Aorta (tissue), 5 donors: ENCODE results near the gene NOP14. TPM values are rescaled to one million over a fixed set of nuclear protein-coding genes. Genes with fewer than 3 reads are reported as not detected.
A peak's percentile ranks its signal among the peaks of the same experiment; 100 is the strongest.
"Not testable (repeated sequence)": the region's sequence is repeated elsewhere in the genome, so short reads cannot be mapped to it uniquely, and the experiment has no call there.

ENCODE experiments used
- ATAC-seq: fragments of 200-7000 bp; cut with Tn5 transposase; one replicate; pipeline ENCODE4 v1.9.1; 2022; ENCODE audit warnings: moderate library complexity; ENCODE audit not compliant: low FRiP score
- DNase-seq, 2 donors: peaks; one replicate each; pipeline ENCODE4 v3.0.0-alpha.2; 2020
- H3K27ac ChIP-seq, 2 donors: one replicate each; pipeline ENCODE4 v1.5.1; 2013; ENCODE audit warnings: low read length in 2 of 2, mild to moderate bottlenecking in 2 of 2, moderate library complexity in 2 of 2, control low read depth in 1 of 2, inconsistent platforms in 1 of 2, low read depth in 1 of 2
- H3K27me3 ChIP-seq, 2 donors: one replicate each; pipeline ENCODE4 v1.6.1; 2013; ENCODE audit warnings: control low read depth in 1 of 2, low read length in 1 of 2, mild to moderate bottlenecking in 1 of 2, moderate library complexity in 1 of 2; ENCODE audit not compliant: insufficient read depth in 2 of 2, control insufficient read depth in 1 of 2
- H3K36me3 ChIP-seq, 2 donors: one replicate each; pipeline ENCODE4 v1.6.1; 2013; ENCODE audit warnings: control low read depth in 1 of 2, low read length in 1 of 2, mild to moderate bottlenecking in 1 of 2; ENCODE audit not compliant: insufficient read depth in 2 of 2, control insufficient read depth in 1 of 2
- H3K4me1 ChIP-seq, 2 donors: one replicate each; pipeline ENCODE4 v1.6.1; 2013; ENCODE audit warnings: low read length in 2 of 2, control low read depth in 1 of 2, mild to moderate bottlenecking in 1 of 2, moderate library complexity in 1 of 2; ENCODE audit not compliant: insufficient read depth in 2 of 2, control insufficient read depth in 1 of 2
- H3K4me3 ChIP-seq, 2 donors: one replicate each; pipeline ENCODE4 v1.5.1; 2013; ENCODE audit warnings: low read length in 2 of 2, control low read depth in 1 of 2, mild to moderate bottlenecking in 1 of 2
- H3K9me3 ChIP-seq: one replicate; pipeline ENCODE4 v1.6.1; 2013; ENCODE audit warnings: mild to moderate bottlenecking, low read length; ENCODE audit not compliant: control insufficient read depth
- WGBS, 2 donors: extraction: QIAGEN DNeasy Blood & Tissue Kit; methylation state at CpG; one replicate each; pipeline ENCODE4 v1.1.7; 2013; 5-methylcytosine and 5-hydroxymethylcytosine counted together
- intact Hi-C, 2 donors: fragments of 100-400 bp; cut with DNase I; formaldehyde crosslinking; loops; one replicate each; pipeline versions ENCODE4 v1.14.2 to v1.15.0; 2022
- polyA plus RNA-seq, 2 donors: library from polyadenylated mRNA; stranded (reverse); fragments of 200-250 nt; gene quantifications; one replicate each; pipeline ENCODE4 v1.2.3, GENCODE V29; 2013
- total RNA-seq, 2 donors: library from RNA; stranded (reverse); fragmentation: NEBNext Ultra II Directional; extraction: Animal tissue kit (Norgen Biotek cat#: 25700); gene quantifications; one replicate each; pipeline ENCODE4 v1.2.1, GENCODE V29; 2021
- donor health status: healthy with polysubstance abuse.
- donor health status: Bipolar disorder and iron deficiency.
- donor health status: DM: no; HTN: no; CAD: no.
- donor health status: DM: no; HTN: no; CAD: no.
- donor health status: DM: yes; HTN: yes; CAD: no.

The NOP14 gene
- total and polyA plus RNA-seq, 4 donors = 8.0 to 15.5 (median 11.8) TPM

- H3K4me3 ChIP-seq, H3K27me3 ChIP-seq, ATAC-seq, DNase-seq, H3K9me3 ChIP-seq, H3K4me1 ChIP-seq, H3K36me3 ChIP-seq, H3K27ac ChIP-seq, intact Hi-C loops: not testable (repeated sequence)
- 70 to 79% methylated on average over 2 of the region's 2 CpGs for WGBS, 2 donors
These were observed 44.9 kb downstream of the NOP14 start for GRCh38 chr4:2918300-2918699.

GRCh38 chr4:2916696-2917095 lies 46.5 kb downstream of the NOP14 start:
- H3K9me3 ChIP-seq, H3K4me3 ChIP-seq, H3K27ac ChIP-seq, H3K27me3 ChIP-seq, DNase-seq, H3K4me1 ChIP-seq, intact Hi-C loops, ATAC-seq, H3K36me3 ChIP-seq: not testable (repeated sequence)
- whole genome bisulfite sequencing, 2 donors = 94 to 98% methylated on average over 2 of the region's 2 CpGs

GRCh38 chr4:2915789-2916188 lies 47.4 kb downstream of the NOP14 start:
- DNase-seq = peak in 1 of 2 donors; percentile 65
- H3K36me3 ChIP-seq = peaks cover 0 to 6% of the 10 kb centered on the region in 2 donors
- no peak overlapping the region for H3K4me3 ChIP-seq
- no peaks in the 10 kb centered on the region for H3K9me3 ChIP-seq
- intact Hi-C loops = no loop called here
- no peaks in the 10 kb centered on the region for H3K27me3 ChIP-seq
- 89 to 91% methylated on average over 9 of the region's 9 CpGs for WGBS, 2 donors
- H3K27ac ChIP-seq = no peak overlapping the region
- ATAC-seq = no peak
- no peaks in the 10 kb centered on the region for H3K4me1 ChIP-seq

GRCh38 chr4:2914256-2915126 lies 48.7 kb downstream of the NOP14 start:
- H3K4me1 ChIP-seq = no peaks in the 10 kb centered on the region
- ATAC-seq = no peak
- peaks cover 0 to 6% of the 10 kb centered on the region in 2 donors for H3K36me3 ChIP-seq
- no peaks in the 10 kb centered on the region for H3K9me3 ChIP-seq
- H3K27ac ChIP-seq = no peak overlapping the region
- 82 to 86% methylated on average over 16 of the region's 16 CpGs for WGBS, 2 donors
- H3K27me3 ChIP-seq = no peaks in the 10 kb centered on the region
- DNase-seq = peak; percentile 31 to 62
- no peak overlapping the region for H3K4me3 ChIP-seq
- intact Hi-C loops = no loop called here

- Histone ChIP-seq H3K27me3 (no peaks in the 10 kb centered on the region), H3K4me1 (no peaks in the 10 kb centered on the region), H3K27ac (no peak overlapping the region), H3K9me3 (no peaks in the 10 kb centered on the region), H3K4me3 (no peak overlapping the region), H3K36me3 (peaks cover 0 to 10% of the 10 kb centered on the region in 2 donors)
- intact Hi-C loops = no loop called here
- ATAC-seq = peak; percentile 41
- DNase-seq = no peak
- WGBS, 2 donors = 89 to 99% methylated on average over 6 of the region's 6 CpGs
These were observed 50.0 kb downstream of the NOP14 start for GRCh38 chr4:2913168-2913567.

GRCh38 chr4:2911868-2912267 lies 51.3 kb downstream of the NOP14 start:
- intact Hi-C loops = no loop called here
- Histone ChIP-seq H3K27ac (no peak overlapping the region), H3K36me3 (peaks cover 0 to 14% of the 10 kb centered on the region in 2 donors), H3K27me3 (no peaks in the 10 kb centered on the region), H3K4me3 (no peak overlapping the region), H3K9me3 (no peaks in the 10 kb centered on the region), H3K4me1 (no peaks in the 10 kb centered on the region)
- DNase-seq = no peak
- no peak for ATAC-seq
- 82 to 88% methylated on average over 3 of the region's 3 CpGs for WGBS, 2 donors

- no peak overlapping the region for H3K4me3 ChIP-seq
- no peak overlapping the region for H3K27ac ChIP-seq
- 78 to 82% methylated on average over 7 of the region's 7 CpGs for WGBS, 2 donors
- intact Hi-C loops = no loop called here
- peaks cover 4 to 16% of the 10 kb centered on the region in 2 donors for H3K36me3 ChIP-seq
- H3K4me1 ChIP-seq = no peaks in the 10 kb centered on the region
- ATAC-seq = no peak
- H3K9me3 ChIP-seq = no peaks in the 10 kb centered on the region
- DNase-seq = no peak
- no peaks in the 10 kb centered on the region for H3K27me3 ChIP-seq
These were observed 52.8 kb downstream of the NOP14 start for GRCh38 chr4:2910409-2910808.

- no peak for DNase-seq
- Histone ChIP-seq H3K4me3 (no peak overlapping the region), H3K36me3 (peaks cover 10 to 12% of the 10 kb centered on the region in 2 donors), H3K4me1 (no peaks in the 10 kb centered on the region), H3K27ac (no peak overlapping the region), H3K27me3 (no peaks in the 10 kb centered on the region), H3K9me3 (no peaks in the 10 kb centered on the region)
- intact Hi-C loops = no loop called here
- ATAC-seq = no peak
- WGBS, 2 donors = 38 to 41% methylated on average over 8 of the region's 8 CpGs
These were observed 53.6 kb downstream of the NOP14 start for GRCh38 chr4:2909583-2909982.

GRCh38 chr4:2908686-2909085 lies 54.5 kb downstream of the NOP14 start:
- intact Hi-C loops = no loop called here
- Histone ChIP-seq H3K36me3 (peaks cover 11 to 14% of the 10 kb centered on the region in 2 donors), H3K4me1 (no peaks in the 10 kb centered on the region), H3K27ac (no peak overlapping the region), H3K4me3 (no peak overlapping the region), H3K9me3 (no peaks in the 10 kb centered on the region), H3K27me3 (no peaks in the 10 kb centered on the region)
- DNase-seq = no peak
- ATAC-seq = no peak
- 84 to 89% methylated on average over 7 of the region's 7 CpGs for WGBS, 2 donors
